Measurements from ENCODE around the gene CLNK. TPM values are rescaled to one million over a fixed set of nuclear protein-coding genes. Genes with fewer than 3 reads are reported as not detected.

Gene CLNK
- total RNA-seq, 5 donors from 2014 or later (not counting 1 experiment from before 2014, with no cell fraction given), result 0.07 to 0.39 (median 0.20) TPM

- Histone ChIP-seq H3K9me3 (no peaks in the 10 kb centered on the region), H3K27me3 (replicated peaks in 1 of 2; ENCODE audit: control insufficient read depth in 2 of 2, extremely low read depth in 1 of 2, insufficient read depth in 2 of 2, low read length in 1 of 2) (no peaks in the 10 kb centered on the region), H3K27ac (ENCODE audit: low read length) (no peak overlapping the region), H3K36me3 (ENCODE audit: control insufficient read depth in 2 of 2, extremely low read depth in 1 of 2, insufficient read depth in 1 of 2, low read length in 1 of 2) (no peaks in the 10 kb centered on the region), H3K4me3 (ENCODE audit: control insufficient read depth in 1 of 2, extremely low read depth in 1 of 2, low read length in 1 of 2) (no peak overlapping the region), H3K4me1 (ENCODE audit: control insufficient read depth in 1 of 2, extremely low read depth in 1 of 2, insufficient read depth in 2 of 2, low read length in 2 of 2) (no peaks in the 10 kb centered on the region)
- H3K27ac Mint-ChIP-seq, result no peak overlapping the region
- no peak for DNase-seq
- ATAC-seq (replicated peaks in 1 of 4), result no peak
- 86% methylated on average over 2 of the region's 3 CpGs for WGBS (ENCODE audit: insufficient coverage)
- H3K36me3 Mint-ChIP-seq, result no peaks in the 10 kb centered on the region
- H3K9me3 Mint-ChIP-seq, result no peaks in the 10 kb centered on the region
- no peaks in the 10 kb centered on the region for H3K4me1 Mint-ChIP-seq
- no peaks in the 10 kb centered on the region for H3K27me3 Mint-ChIP-seq
- no peak overlapping the region for H3K4me3 Mint-ChIP-seq
- ChIA-PET POLR2A (no interaction called here), CTCF (no interaction called here)
Measured at GRCh38 chr4:10647846-10648245, 36.7 kb downstream of the CLNK start.

- Histone ChIP-seq H3K4me3 (ENCODE audit: control insufficient read depth in 1 of 2, extremely low read depth in 1 of 2, low read length in 1 of 2) (no peak overlapping the region), H3K27ac (ENCODE audit: low read length) (no peak overlapping the region), H3K9me3 (no peaks in the 10 kb centered on the region), H3K36me3 (ENCODE audit: control insufficient read depth in 2 of 2, extremely low read depth in 1 of 2, insufficient read depth in 1 of 2, low read length in 1 of 2) (no peaks in the 10 kb centered on the region), H3K27me3 (replicated peaks in 1 of 2; ENCODE audit: control insufficient read depth in 2 of 2, extremely low read depth in 1 of 2, insufficient read depth in 2 of 2, low read length in 1 of 2) (no peaks in the 10 kb centered on the region), H3K4me1 (ENCODE audit: control insufficient read depth in 1 of 2, extremely low read depth in 1 of 2, insufficient read depth in 2 of 2, low read length in 2 of 2) (peaks cover 0 to 2% of the 10 kb centered on the region in 2 experiments)
- Mint-ChIP-seq H3K4me1 (peaks cover 9 to 12% (median 10%) of the 10 kb centered on the region in 3 donors), H3K27me3 (no peaks in the 10 kb centered on the region), H3K27ac (no peak overlapping the region), H3K36me3 (no peaks in the 10 kb centered on the region), H3K9me3 (no peaks in the 10 kb centered on the region), H3K4me3 (no peak overlapping the region)
- DNase-seq, result no peak
- ChIA-PET POLR2A (no interaction called here), CTCF (no interaction called here)
- ATAC-seq (replicated peaks in 1 of 4), result no peak
- WGBS (ENCODE audit: insufficient coverage), result 43% methylated on average over 1 of the region's 5 CpGs
Measured at GRCh38 chr4:10643600-10644425, 40.8 kb downstream of the CLNK start.

GRCh38 chr4:10640561-10641201, 43.9 kb downstream of the CLNK start:
- ATAC-seq (replicated peaks in 1 of 4) (peak in 1 of 4 experiments; percentile 77), DNase-seq (peak in 9 of 35 experiments; percentile 0 to 27 (median 2))
- Mint-ChIP-seq H3K4me3 (no peak overlapping the region), H3K27ac (no peak overlapping the region), H3K36me3 (no peaks in the 10 kb centered on the region), H3K27me3 (no peaks in the 10 kb centered on the region), H3K4me1 (peaks cover 9 to 12% (median 10%) of the 10 kb centered on the region in 3 donors), H3K9me3 (no peaks in the 10 kb centered on the region)
- Histone ChIP-seq H3K4me3 (ENCODE audit: control insufficient read depth in 1 of 2, extremely low read depth in 1 of 2, low read length in 1 of 2) (no peak overlapping the region), H3K27me3 (replicated peaks in 1 of 2; ENCODE audit: control insufficient read depth in 2 of 2, extremely low read depth in 1 of 2, insufficient read depth in 2 of 2, low read length in 1 of 2) (no peaks in the 10 kb centered on the region), H3K4me1 (ENCODE audit: control insufficient read depth in 1 of 2, extremely low read depth in 1 of 2, insufficient read depth in 2 of 2, low read length in 2 of 2) (peaks cover 0 to 2% of the 10 kb centered on the region in 2 experiments), H3K36me3 (ENCODE audit: control insufficient read depth in 2 of 2, extremely low read depth in 1 of 2, insufficient read depth in 1 of 2, low read length in 1 of 2) (no peaks in the 10 kb centered on the region), H3K9me3 (no peaks in the 10 kb centered on the region), H3K27ac (ENCODE audit: low read length) (no peak overlapping the region)
- ChIA-PET CTCF (no interaction called here), POLR2A (no interaction called here)
- WGBS (ENCODE audit: insufficient coverage), result 50% methylated on average over 4 of the region's 5 CpGs

- Histone ChIP-seq H3K4me1 (ENCODE audit: control insufficient read depth in 1 of 2, extremely low read depth in 1 of 2, insufficient read depth in 2 of 2, low read length in 2 of 2) (peaks cover 0 to 2% of the 10 kb centered on the region in 2 experiments), H3K27ac (ENCODE audit: low read length) (no peak overlapping the region), H3K27me3 (replicated peaks in 1 of 2; ENCODE audit: control insufficient read depth in 2 of 2, extremely low read depth in 1 of 2, insufficient read depth in 2 of 2, low read length in 1 of 2) (no peaks in the 10 kb centered on the region), H3K4me3 (ENCODE audit: control insufficient read depth in 1 of 2, extremely low read depth in 1 of 2, low read length in 1 of 2) (no peak overlapping the region), H3K36me3 (ENCODE audit: control insufficient read depth in 2 of 2, extremely low read depth in 1 of 2, insufficient read depth in 1 of 2, low read length in 1 of 2) (no peaks in the 10 kb centered on the region), H3K9me3 (no peaks in the 10 kb centered on the region)
- Mint-ChIP-seq H3K27ac (no peak overlapping the region), H3K27me3 (no peaks in the 10 kb centered on the region), H3K4me3 (no peak overlapping the region), H3K36me3 (no peaks in the 10 kb centered on the region), H3K4me1 (peaks cover 9 to 12% (median 10%) of the 10 kb centered on the region in 3 donors), H3K9me3 (no peaks in the 10 kb centered on the region)
- CTCF ChIA-PET, result no interaction called here
- DNase-seq (no peak), ATAC-seq (replicated peaks in 1 of 4) (no peak)
- POLR2A ChIA-PET, result no interaction called here
- no CpG with 5 or more reads among the region's 2 CpGs for WGBS (ENCODE audit: insufficient coverage)
Measured at GRCh38 chr4:10639664-10640063, 44.9 kb downstream of the CLNK start.

GRCh38 chr4:10639100-10639499, 45.5 kb downstream of the CLNK start:
- no peaks in the 10 kb centered on the region for H3K27me3 ChIP-seq (replicated peaks in 1 of 2; ENCODE audit: control insufficient read depth in 2 of 2, extremely low read depth in 1 of 2, insufficient read depth in 2 of 2, low read length in 1 of 2)
- no peaks in the 10 kb centered on the region for H3K36me3 Mint-ChIP-seq
- H3K27me3 Mint-ChIP-seq, result no peaks in the 10 kb centered on the region
- CTCF ChIA-PET, result no interaction called here
- WGBS (ENCODE audit: insufficient coverage), result 53% methylated on average over 1 of the region's 1 CpG
- no peak overlapping the region for H3K27ac Mint-ChIP-seq
- POLR2A ChIA-PET, result no interaction called here
- H3K4me1 ChIP-seq (ENCODE audit: control insufficient read depth in 1 of 2, extremely low read depth in 1 of 2, insufficient read depth in 2 of 2, low read length in 2 of 2), result peaks cover 0 to 2% of the 10 kb centered on the region in 2 experiments
- H3K4me1 Mint-ChIP-seq, result peaks cover 9 to 12% (median 10%) of the 10 kb centered on the region in 3 donors
- H3K4me3 ChIP-seq (ENCODE audit: control insufficient read depth in 1 of 2, extremely low read depth in 1 of 2, low read length in 1 of 2), result no peak overlapping the region
- no peaks in the 10 kb centered on the region for H3K9me3 ChIP-seq
- DNase-seq (no peak), ATAC-seq (replicated peaks in 1 of 4) (no peak)
- H3K27ac ChIP-seq (ENCODE audit: low read length), result no peak overlapping the region
- H3K4me3 Mint-ChIP-seq, result no peak overlapping the region
- no peaks in the 10 kb centered on the region for H3K9me3 Mint-ChIP-seq
- no peaks in the 10 kb centered on the region for H3K36me3 ChIP-seq (ENCODE audit: control insufficient read depth in 2 of 2, extremely low read depth in 1 of 2, insufficient read depth in 1 of 2, low read length in 1 of 2)

GRCh38 chr4:10635091-10635490, 49.5 kb downstream of the CLNK start:
- H3K4me1 ChIP-seq (ENCODE audit: control insufficient read depth in 1 of 2, extremely low read depth in 1 of 2, insufficient read depth in 2 of 2, low read length in 2 of 2), result no peaks in the 10 kb centered on the region
- WGBS (ENCODE audit: insufficient coverage), result 100% methylated on average over 3 of the region's 6 CpGs
- Mint-ChIP-seq H3K27me3 (no peaks in the 10 kb centered on the region), H3K4me1 (peaks cover 0 to under 1% (median 0%) of the 10 kb centered on the region in 3 donors), H3K36me3 (no peaks in the 10 kb centered on the region), H3K27ac (no peak overlapping the region), H3K9me3 (no peaks in the 10 kb centered on the region), H3K4me3 (no peak overlapping the region)
- H3K4me3 ChIP-seq (ENCODE audit: control insufficient read depth in 1 of 2, extremely low read depth in 1 of 2, low read length in 1 of 2), result no peak overlapping the region
- no peaks in the 10 kb centered on the region for H3K9me3 ChIP-seq
- no peak for DNase-seq
- no peaks in the 10 kb centered on the region for H3K27me3 ChIP-seq (replicated peaks in 1 of 2; ENCODE audit: control insufficient read depth in 2 of 2, extremely low read depth in 1 of 2, insufficient read depth in 2 of 2, low read length in 1 of 2)
- POLR2A ChIA-PET, result no interaction called here
- H3K27ac ChIP-seq (ENCODE audit: low read length), result no peak overlapping the region
- CTCF ChIA-PET, result no interaction called here
- no peak for ATAC-seq (replicated peaks in 1 of 4)
- no peaks in the 10 kb centered on the region for H3K36me3 ChIP-seq (ENCODE audit: control insufficient read depth in 2 of 2, extremely low read depth in 1 of 2, insufficient read depth in 1 of 2, low read length in 1 of 2)
